HFFc6 (cell line): ENCODE results near the gene ATXN1. TPM values are rescaled to one million over a fixed set of nuclear protein-coding genes. Genes with fewer than 3 reads are reported as not detected.

Experiments
- DNase-seq: peaks from one replicate; pipeline ENCODE4 v3.0.0-alpha.2; 2018
- H3K27ac Mint-ChIP-seq: 2 replicates; pipeline ENCODE4 v1.8.0; 2020; ENCODE audit warnings: mild to moderate bottlenecking, mixed read lengths
- H3K27me3 Mint-ChIP-seq: 2 replicates; pipeline ENCODE4 v1.8.0; 2021; ENCODE audit warnings: mild to moderate bottlenecking, moderate library complexity, mixed read lengths; ENCODE audit not compliant: insufficient read depth
- H3K36me3 Mint-ChIP-seq: 2 replicates; pipeline ENCODE4 v1.8.0; 2021; ENCODE audit warnings: low read depth, mixed read lengths
- H3K4me1 Mint-ChIP-seq: 2 replicates; pipeline ENCODE4 v1.8.0; 2020; ENCODE audit warnings: low read depth, mixed read lengths
- H3K4me3 Mint-ChIP-seq: 2 replicates; pipeline ENCODE4 v1.8.0; 2020; ENCODE audit warnings: mild to moderate bottlenecking, moderate library complexity, mixed read lengths
- H3K9me3 Mint-ChIP-seq: 2 replicates; pipeline ENCODE4 v1.8.0; 2020; ENCODE audit warnings: mild to moderate bottlenecking, mixed read lengths
- CTCF ChIP-seq: fragments of 200-600 bp; sonication (generic); IDR thresholded peaks from 2 replicates; pipeline ENCODE4 v1.5.0; 2021; ENCODE audit warnings: antibody characterized with exemption, mild to moderate bottlenecking
- total RNA-seq, 6 experiments: library from RNA; stranded (reverse); fragmentation: NEBNext Ultra II Directional; extraction: Animal tissue kit (Norgen Biotek cat#: 25700); gene quantifications; 2 replicates in 1 of 6; 3 replicates in 5 of 6; pipeline ENCODE4 v1.2.3, GENCODE V29; 2021

Gene ATXN1
- total RNA-seq, 6 experiments from 2014 or later: 28.2 to 41.5 (median 30.5) TPM

GRCh38 chr6:16730738-16731477 is 30.4 kb downstream of the ATXN1 start:
- no peak overlapping the region for H3K27ac Mint-ChIP-seq
- no peak for DNase-seq
- H3K9me3 Mint-ChIP-seq: no peaks in the 10 kb centered on the region
- H3K4me3 Mint-ChIP-seq: no peak overlapping the region
- no peak for TF ChIP-seq CTCF
- H3K4me1 Mint-ChIP-seq: peaks cover 61% of the 10 kb centered on the region
- H3K36me3 Mint-ChIP-seq: 0 out of 2 replicates have a peak, but pooled peaks cover 6% of the 10 kb centered on the region
- no peaks in the 10 kb centered on the region; the same call in none of the 2 replicates for H3K27me3 Mint-ChIP-seq

GRCh38 chr6:16729744-16730143 is 31.5 kb downstream of the ATXN1 start:
- Mint-ChIP-seq H3K4me1 (peaks cover 68% of the 10 kb centered on the region), H3K4me3 (peak overlapping the region; percentile 67; the same call in 1 of the 2 replicates), H3K27me3 (no peaks in the 10 kb centered on the region; the same call in none of the 2 replicates), H3K27ac (peak overlapping the region; percentile 67), H3K36me3 (0 out of 2 replicates have a peak, but pooled peaks cover 6% of the 10 kb centered on the region), H3K9me3 (no peaks in the 10 kb centered on the region)
- no peak for TF ChIP-seq CTCF
- DNase-seq: no peak

- peak; percentile 37 for DNase-seq
- Mint-ChIP-seq H3K9me3 (no peaks in the 10 kb centered on the region), H3K4me3 (peak overlapping the region; percentile 67), H3K36me3 (0 out of 2 replicates have a peak, but pooled peaks cover 6% of the 10 kb centered on the region), H3K27ac (peak overlapping the region; percentile 67), H3K27me3 (no peaks in the 10 kb centered on the region; the same call in none of the 2 replicates), H3K4me1 (peaks cover 73% of the 10 kb centered on the region)
- TF ChIP-seq CTCF: no peak
Observed at GRCh38 chr6:16729183-16729691, 32.0 kb downstream of the ATXN1 start.

- peaks cover 78% of the 10 kb centered on the region for H3K4me1 Mint-ChIP-seq
- TF ChIP-seq CTCF: no peak
- no peak for DNase-seq
- no peaks in the 10 kb centered on the region for H3K9me3 Mint-ChIP-seq
- H3K4me3 Mint-ChIP-seq: peak overlapping the region; percentile 67
- no peaks in the 10 kb centered on the region; the same call in none of the 2 replicates for H3K27me3 Mint-ChIP-seq
- H3K36me3 Mint-ChIP-seq: no peaks in the 10 kb centered on the region
- H3K27ac Mint-ChIP-seq: peak overlapping the region; percentile 67
Observed at GRCh38 chr6:16728513-16729182, 32.6 kb downstream of the ATXN1 start.

- DNase-seq: no peak
- H3K27ac Mint-ChIP-seq: peak overlapping the region; percentile 3; the same call in 1 of the 2 replicates
- H3K9me3 Mint-ChIP-seq: no peaks in the 10 kb centered on the region
- H3K4me3 Mint-ChIP-seq: no peak overlapping the region
- H3K36me3 Mint-ChIP-seq: no peaks in the 10 kb centered on the region
- no peak for TF ChIP-seq CTCF
- no peaks in the 10 kb centered on the region; the same call in none of the 2 replicates for H3K27me3 Mint-ChIP-seq
- H3K4me1 Mint-ChIP-seq: peaks cover 85% of the 10 kb centered on the region
Observed at GRCh38 chr6:16727996-16728395, 33.3 kb downstream of the ATXN1 start.
